ENCODE results near the gene ANKRD34C. TPM values are rescaled to one million over a fixed set of nuclear protein-coding genes. Genes with fewer than 3 reads are reported as not detected.
A peak's percentile ranks its signal among the peaks of the same experiment; 100 is the strongest.

The ANKRD34C gene
- total RNA-seq, 1 donor from 2014 or later = not detected

GRCh38 chr15:79310985-79311900 is 28.7 kb downstream of the ANKRD34C start, which contains the start of gene TMED3:
TMED3 (plus strand) TSS chr15:79311112; CDS start chr15:79311250, 138 bp downstream.
- Mint-ChIP-seq H3K4me1 (ENCODE audit: unreplicated experiment) (peaks cover 18% of the 10 kb centered on the region), H3K36me3 (peaks cover 32% of the 10 kb centered on the region), H3K27me3 (peaks cover 39% of the 10 kb centered on the region), H3K27ac (peak within 1 kb of the TSS; percentile 76), H3K9me3 (no peaks in the 10 kb centered on the region), H3K4me3 (peak within 1 kb of the TSS; percentile 95)
- TF ChIP-seq CTCF (conservative IDR thresholded peaks at IDR 0.05) = peak; percentile 63
- DNase-seq (ENCODE audit: extremely low spot score, unreplicated experiment) = peak; percentile 89

GRCh38 chr15:79311901-79312553 is 29.5 kb downstream of the ANKRD34C start:
- H3K9me3 Mint-ChIP-seq = no peaks in the 10 kb centered on the region
- no peak for DNase-seq (ENCODE audit: extremely low spot score, unreplicated experiment)
- peak overlapping the region; percentile 76 for H3K27ac Mint-ChIP-seq
- H3K4me1 Mint-ChIP-seq (ENCODE audit: unreplicated experiment) = peaks cover 18% of the 10 kb centered on the region
- H3K4me3 Mint-ChIP-seq = peak overlapping the region; percentile 95
- H3K36me3 Mint-ChIP-seq = peaks cover 38% of the 10 kb centered on the region
- peaks cover 35% of the 10 kb centered on the region for H3K27me3 Mint-ChIP-seq
- no peak for TF ChIP-seq CTCF (conservative IDR thresholded peaks at IDR 0.05)

- Mint-ChIP-seq H3K27me3 (peaks cover 15% of the 10 kb centered on the region), H3K27ac (peak overlapping the region; percentile 98), H3K9me3 (no peaks in the 10 kb centered on the region), H3K4me3 (peak overlapping the region; percentile 95), H3K4me1 (ENCODE audit: unreplicated experiment) (peaks cover 18% of the 10 kb centered on the region), H3K36me3 (peaks cover 59% of the 10 kb centered on the region)
- no peak for DNase-seq (ENCODE audit: extremely low spot score, unreplicated experiment)
- TF ChIP-seq CTCF (conservative IDR thresholded peaks at IDR 0.05) = no peak
Observed at GRCh38 chr15:79314186-79314585, 31.7 kb downstream of the ANKRD34C start.

- no peaks in the 10 kb centered on the region for H3K9me3 Mint-ChIP-seq
- no peak for TF ChIP-seq CTCF (conservative IDR thresholded peaks at IDR 0.05)
- peaks cover 65% of the 10 kb centered on the region for H3K36me3 Mint-ChIP-seq
- peaks cover 18% of the 10 kb centered on the region for H3K4me1 Mint-ChIP-seq (ENCODE audit: unreplicated experiment)
- DNase-seq (ENCODE audit: extremely low spot score, unreplicated experiment) = no peak
- peaks cover 8% of the 10 kb centered on the region for H3K27me3 Mint-ChIP-seq
- peak overlapping the region; percentile 95 for H3K4me3 Mint-ChIP-seq
- peak overlapping the region; percentile 98 for H3K27ac Mint-ChIP-seq
Observed at GRCh38 chr15:79314811-79315210, 32.3 kb downstream of the ANKRD34C start.

GRCh38 chr15:79315623-79316328 is 33.3 kb downstream of the ANKRD34C start:
- H3K4me3 Mint-ChIP-seq = no peak overlapping the region
- H3K9me3 Mint-ChIP-seq = no peaks in the 10 kb centered on the region
- peak overlapping the region; percentile 98 for H3K27ac Mint-ChIP-seq
- H3K4me1 Mint-ChIP-seq (ENCODE audit: unreplicated experiment) = peaks cover 18% of the 10 kb centered on the region
- H3K27me3 Mint-ChIP-seq = no peaks in the 10 kb centered on the region
- DNase-seq (ENCODE audit: extremely low spot score, unreplicated experiment) = no peak
- H3K36me3 Mint-ChIP-seq = peaks cover 70% of the 10 kb centered on the region
- no peak for TF ChIP-seq CTCF (conservative IDR thresholded peaks at IDR 0.05)
